ENCODE measurements around the gene BCL3. TPM values are rescaled to one million over a fixed set of nuclear protein-coding genes. Genes with fewer than 3 reads are reported as not detected.

The BCL3 gene
- total and polyA plus RNA-seq, 10 of the 15 experiments (the other 5 are each of a cell fraction or from before 2014, with no cell fraction given) = 0.55 to 22.7 (median 3.6) TPM

DNA sequence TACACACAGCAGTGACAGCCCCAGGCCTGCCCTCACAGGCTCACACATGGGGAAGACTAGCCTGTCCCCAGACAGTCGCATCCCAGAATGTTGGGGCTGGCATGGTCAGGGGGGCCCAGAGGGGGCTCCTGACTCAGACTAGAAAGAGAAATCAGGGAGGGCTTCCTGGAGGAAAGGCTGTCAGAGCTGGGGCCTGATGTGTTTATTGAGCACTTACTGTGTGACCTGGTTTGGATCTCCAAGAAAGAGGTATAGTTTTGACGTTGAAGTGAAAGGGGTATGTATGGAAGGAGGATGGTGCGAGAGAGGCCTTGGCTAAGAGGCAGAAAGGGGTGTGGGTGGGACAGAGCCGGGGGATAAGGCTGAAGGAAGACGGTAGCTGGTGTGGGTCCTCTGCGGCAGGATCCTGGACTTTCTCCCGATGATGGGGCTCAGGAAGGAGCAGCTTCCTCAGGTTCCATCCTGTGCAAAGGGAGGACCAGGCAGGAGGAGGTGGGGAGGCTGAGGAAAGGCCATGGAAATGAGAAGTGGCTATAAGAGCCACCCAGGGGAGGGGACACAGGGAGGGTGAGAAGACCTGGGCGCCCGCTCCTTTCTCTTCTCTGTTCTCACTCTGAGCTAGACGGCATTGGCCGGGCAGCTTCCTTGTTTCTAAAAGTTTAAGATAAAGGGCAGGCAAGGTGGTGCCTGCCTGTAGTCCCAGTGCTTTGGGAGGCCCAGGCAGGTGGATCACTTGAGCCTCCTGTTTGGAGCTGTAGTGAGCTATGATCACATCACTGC lies 16.1 kb upstream of the BCL3 start (continued):
- TF ChIP-seq JUND (IDR thresholded peaks at IDR 0.05; ENCODE audit: low read depth, low read length) = no peak
- no peak for TF ChIP-seq SP1 (IDR thresholded peaks at IDR 0.05; ENCODE audit: low read depth, low read length)
- TF ChIP-seq BACH1 (IDR thresholded peaks at IDR 0.05; ENCODE audit: borderline replicate concordance) = no peak
- no peak for TF ChIP-seq KDM1A (IDR thresholded peaks at IDR 0.05; ENCODE audit: borderline replicate concordance)
- TF ChIP-seq NR2C1 (IDR thresholded peaks at IDR 0.05) = no peak
- no peak for TF ChIP-seq KAT2A (conservative IDR thresholded peaks at IDR 0.05; ENCODE audit: control insufficient read depth, low read depth, low read length)
- no peak for TF ChIP-seq HDAC6 (IDR thresholded peaks at IDR 0.05; ENCODE audit: unreplicated experiment)

DNA sequence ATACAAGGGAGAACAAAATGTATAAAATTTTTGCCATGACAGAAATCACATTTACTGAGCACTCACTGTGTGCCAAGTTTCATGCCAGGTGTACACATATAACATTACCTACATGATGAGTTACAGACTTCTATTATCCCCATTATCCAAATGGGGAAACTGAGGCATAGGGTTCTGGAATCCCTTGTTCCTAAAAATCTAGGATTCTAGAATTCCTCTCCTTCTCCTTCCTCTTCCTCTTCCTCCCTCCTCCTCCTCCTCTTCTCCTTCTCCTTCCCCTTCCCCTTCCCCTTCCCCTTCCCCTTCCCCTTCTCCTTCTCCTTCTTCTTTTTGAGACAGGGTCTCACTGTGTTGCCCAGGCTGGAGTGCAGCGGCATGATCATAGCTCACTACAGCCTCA lies 14.2 kb upstream of the BCL3 start:
- SMC1A ChIA-PET (ENCODE audit: uncharacterized antibody, unreplicated experiment) = interaction anchor here (4.2 kb wide), 1 partner anchor 10 kb away, joined by 43 read pairs; no protein-coding TSS in a partner anchor
- no peaks in the 10 kb centered on the region for H4K20me1 ChIP-seq (ENCODE audit: control insufficient read depth, insufficient read depth)
- in situ Hi-C loops (cut with MboI) (no loop called here), intact Hi-C loops (cut with micrococcal nuclease; ENCODE audit: unreplicated experiment) (no loop called here)
- peaks cover 31% of the 10 kb centered on the region for H3K4me1 ChIP-seq (ENCODE audit: control insufficient read depth, insufficient read depth, low read length)
- ATAC-seq = no peak
- no peak overlapping the region for H3K27ac ChIP-seq (ENCODE audit: control insufficient read depth, insufficient read depth)
- H3K9ac ChIP-seq (ENCODE audit: control insufficient read depth, insufficient read depth, low read length) = no peak overlapping the region
- RAD21 ChIA-PET (ENCODE audit: unreplicated experiment) = no interaction called here
- CTCF ChIA-PET = interaction anchor here (0.6 to 1.3 kb wide), 2 partner anchors 50 to 971 kb away, joined by 3 to 4 read pairs; no protein-coding TSS in a partner anchor
- no peaks in the 10 kb centered on the region for H3K79me2 ChIP-seq (ENCODE audit: control insufficient read depth, insufficient read depth, low read length)
- H3K36me3 ChIP-seq (ENCODE audit: control insufficient read depth in 2 of 2, insufficient read depth in 2 of 2, low read length in 1 of 2) = no peaks in the 10 kb centered on the region
- TF ChIP-seq CREM (IDR thresholded peaks at IDR 0.05; ENCODE audit: low read depth) (no peak), TARDBP (IDR thresholded peaks at IDR 0.05; ENCODE audit: borderline replicate concordance) (no peak), RUNX3 (IDR thresholded peaks at IDR 0.05; ENCODE audit: low read length) (no peak), ATF7 (IDR thresholded peaks at IDR 0.05; ENCODE audit: low read depth) (no peak)
- TF ChIP-seq, protein P1, sequence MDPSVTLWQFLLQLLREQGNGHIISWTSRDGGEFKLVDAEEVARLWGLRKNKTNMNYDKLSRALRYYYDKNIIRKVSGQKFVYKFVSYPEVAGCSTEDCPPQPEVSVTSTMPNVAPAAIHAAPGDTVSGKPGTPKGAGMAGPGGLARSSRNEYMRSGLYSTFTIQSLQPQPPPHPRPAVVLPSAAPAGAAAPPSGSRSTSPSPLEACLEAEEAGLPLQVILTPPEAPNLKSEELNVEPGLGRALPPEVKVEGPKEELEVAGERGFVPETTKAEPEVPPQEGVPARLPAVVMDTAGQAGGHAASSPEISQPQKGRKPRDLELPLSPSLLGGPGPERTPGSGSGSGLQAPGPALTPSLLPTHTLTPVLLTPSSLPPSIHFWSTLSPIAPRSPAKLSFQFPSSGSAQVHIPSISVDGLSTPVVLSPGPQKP (IDR thresholded peaks at IDR 0.05; ENCODE audit: low read depth, low read length) = no peak
- no peaks in the 10 kb centered on the region for H3K9me3 ChIP-seq (replicated peaks; ENCODE audit: control insufficient read depth, insufficient read depth, low read length)
- no peak overlapping the region for H3K4me2 ChIP-seq (ENCODE audit: control insufficient read depth, insufficient read depth)
- 67% methylated on average over 1 of the region's 1 CpG for WGBS (ENCODE audit: insufficient coverage, insufficient replicate concordance, low lambda C conversion rate, missing lambda C conversion rate)
- BruUV-seq (replicated peaks) = no TSS peak
- no peak overlapping the region for H3K4me3 ChIP-seq
- no peaks in the 10 kb centered on the region for H3K27me3 ChIP-seq (replicated peaks in 1 of 2; ENCODE audit: control insufficient read depth in 2 of 2, insufficient read depth in 2 of 2, low read length in 1 of 2)
- no peak for DNase-seq (ENCODE audit: low read depth, low spot score)
- no peak for FAIRE-seq
- POLR2A ChIA-PET = no interaction called here
- no peak overlapping the region for H2AFZ ChIP-seq (ENCODE audit: control insufficient read depth, low read depth, low read length)
